ENCODE results near the gene DENND1B.

GRCh38 chr1:197797010-197797409, 21.7 kb upstream of the DENND1B start:
- no peak for TF ChIP-seq EZH2 (IDR thresholded peaks at IDR 0.05; ENCODE audit: borderline replicate concordance)
- TF ChIP-seq, protein P1, sequence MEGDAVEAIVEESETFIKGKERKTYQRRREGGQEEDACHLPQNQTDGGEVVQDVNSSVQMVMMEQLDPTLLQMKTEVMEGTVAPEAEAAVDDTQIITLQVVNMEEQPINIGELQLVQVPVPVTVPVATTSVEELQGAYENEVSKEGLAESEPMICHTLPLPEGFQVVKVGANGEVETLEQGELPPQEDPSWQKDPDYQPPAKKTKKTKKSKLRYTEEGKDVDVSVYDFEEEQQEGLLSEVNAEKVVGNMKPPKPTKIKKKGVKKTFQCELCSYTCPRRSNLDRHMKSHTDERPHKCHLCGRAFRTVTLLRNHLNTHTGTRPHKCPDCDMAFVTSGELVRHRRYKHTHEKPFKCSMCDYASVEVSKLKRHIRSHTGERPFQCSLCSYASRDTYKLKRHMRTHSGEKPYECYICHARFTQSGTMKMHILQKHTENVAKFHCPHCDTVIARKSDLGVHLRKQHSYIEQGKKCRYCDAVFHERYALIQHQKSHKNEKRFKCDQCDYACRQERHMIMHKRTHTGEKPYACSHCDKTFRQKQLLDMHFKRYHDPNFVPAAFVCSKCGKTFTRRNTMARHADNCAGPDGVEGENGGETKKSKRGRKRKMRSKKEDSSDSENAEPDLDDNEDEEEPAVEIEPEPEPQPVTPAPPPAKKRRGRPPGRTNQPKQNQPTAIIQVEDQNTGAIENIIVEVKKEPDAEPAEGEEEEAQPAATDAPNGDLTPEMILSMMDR (IDR thresholded peaks at IDR 0.05; ENCODE audit: poor library complexity): no peak
